ENCODE measurements around the gene ZBED4. TPM values are rescaled to one million over a fixed set of nuclear protein-coding genes. Genes with fewer than 3 reads are reported as not detected.

ZBED4 gene
- total RNA-seq, 1 donor from 2014 or later, result 36.5 TPM

DNA sequence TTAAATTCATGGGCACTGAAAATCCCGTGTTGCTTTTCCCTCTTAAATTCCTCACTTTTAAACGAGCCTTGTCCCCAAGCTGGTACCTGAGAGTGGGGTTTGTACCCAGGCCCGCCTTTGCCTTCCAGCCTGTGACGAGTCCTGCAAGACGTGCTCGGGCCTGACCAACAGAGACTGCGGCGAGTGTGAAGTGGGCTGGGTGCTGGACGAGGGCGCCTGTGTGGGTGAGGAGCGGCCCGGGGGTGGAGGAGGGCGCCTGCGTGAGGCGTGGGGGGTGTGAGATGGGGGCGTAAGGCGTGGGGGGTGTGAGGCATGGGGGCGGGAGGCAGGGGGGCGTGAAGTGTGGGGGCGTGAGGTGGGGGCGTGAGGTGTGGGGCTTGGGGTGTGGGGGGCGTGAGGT is 68.8 kb downstream of the ZBED4 start:
- H3K27me3 Mint-ChIP-seq, result no peaks in the 10 kb centered on the region
- no peak for DNase-seq (ENCODE audit: low spot score, unreplicated experiment)
- peaks cover 3% of the 10 kb centered on the region for H3K4me1 Mint-ChIP-seq (ENCODE audit: low read depth)
- H3K9me3 Mint-ChIP-seq (ENCODE audit: low read depth), result no peaks in the 10 kb centered on the region
- TF ChIP-seq, protein P1, sequence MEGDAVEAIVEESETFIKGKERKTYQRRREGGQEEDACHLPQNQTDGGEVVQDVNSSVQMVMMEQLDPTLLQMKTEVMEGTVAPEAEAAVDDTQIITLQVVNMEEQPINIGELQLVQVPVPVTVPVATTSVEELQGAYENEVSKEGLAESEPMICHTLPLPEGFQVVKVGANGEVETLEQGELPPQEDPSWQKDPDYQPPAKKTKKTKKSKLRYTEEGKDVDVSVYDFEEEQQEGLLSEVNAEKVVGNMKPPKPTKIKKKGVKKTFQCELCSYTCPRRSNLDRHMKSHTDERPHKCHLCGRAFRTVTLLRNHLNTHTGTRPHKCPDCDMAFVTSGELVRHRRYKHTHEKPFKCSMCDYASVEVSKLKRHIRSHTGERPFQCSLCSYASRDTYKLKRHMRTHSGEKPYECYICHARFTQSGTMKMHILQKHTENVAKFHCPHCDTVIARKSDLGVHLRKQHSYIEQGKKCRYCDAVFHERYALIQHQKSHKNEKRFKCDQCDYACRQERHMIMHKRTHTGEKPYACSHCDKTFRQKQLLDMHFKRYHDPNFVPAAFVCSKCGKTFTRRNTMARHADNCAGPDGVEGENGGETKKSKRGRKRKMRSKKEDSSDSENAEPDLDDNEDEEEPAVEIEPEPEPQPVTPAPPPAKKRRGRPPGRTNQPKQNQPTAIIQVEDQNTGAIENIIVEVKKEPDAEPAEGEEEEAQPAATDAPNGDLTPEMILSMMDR (IDR thresholded peaks at IDR 0.05; ENCODE audit: unreplicated experiment), result no peak
- no peak overlapping the region for H3K4me3 Mint-ChIP-seq (ENCODE audit: low read depth)
- no peak overlapping the region for H3K27ac Mint-ChIP-seq
- peaks cover 4% of the 10 kb centered on the region for H3K36me3 Mint-ChIP-seq (ENCODE audit: insufficient read depth)

DNA sequence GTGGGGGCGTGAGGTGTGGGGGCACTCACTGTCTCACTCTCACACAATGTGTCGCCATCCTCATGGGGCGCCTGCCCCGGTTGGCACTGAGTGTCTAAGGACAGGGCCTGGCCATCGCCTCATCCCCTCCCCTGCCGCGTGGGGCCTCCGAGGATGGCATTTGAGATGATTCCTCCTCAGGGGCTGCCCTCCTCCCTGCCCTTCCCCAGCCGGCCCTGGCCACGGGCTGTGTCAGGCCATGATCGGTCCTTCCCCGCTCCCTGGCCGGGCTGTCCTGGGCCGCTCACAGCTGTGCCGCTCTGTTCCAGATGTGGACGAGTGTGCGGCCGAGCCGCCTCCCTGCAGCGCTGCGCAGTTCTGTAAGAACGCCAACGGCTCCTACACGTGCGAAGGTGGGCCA is 69.3 kb downstream of the ZBED4 start:
- TF ChIP-seq, protein P1 (IDR thresholded peaks at IDR 0.05; ENCODE audit: unreplicated experiment), result no peak
- no peak for DNase-seq (ENCODE audit: low spot score, unreplicated experiment)
- Mint-ChIP-seq H3K27me3 (no peaks in the 10 kb centered on the region), H3K36me3 (ENCODE audit: insufficient read depth) (peaks cover 4% of the 10 kb centered on the region), H3K9me3 (ENCODE audit: low read depth) (no peaks in the 10 kb centered on the region), H3K27ac (no peak overlapping the region), H3K4me1 (ENCODE audit: low read depth) (peaks cover 3% of the 10 kb centered on the region), H3K4me3 (ENCODE audit: low read depth) (no peak overlapping the region)

DNA sequence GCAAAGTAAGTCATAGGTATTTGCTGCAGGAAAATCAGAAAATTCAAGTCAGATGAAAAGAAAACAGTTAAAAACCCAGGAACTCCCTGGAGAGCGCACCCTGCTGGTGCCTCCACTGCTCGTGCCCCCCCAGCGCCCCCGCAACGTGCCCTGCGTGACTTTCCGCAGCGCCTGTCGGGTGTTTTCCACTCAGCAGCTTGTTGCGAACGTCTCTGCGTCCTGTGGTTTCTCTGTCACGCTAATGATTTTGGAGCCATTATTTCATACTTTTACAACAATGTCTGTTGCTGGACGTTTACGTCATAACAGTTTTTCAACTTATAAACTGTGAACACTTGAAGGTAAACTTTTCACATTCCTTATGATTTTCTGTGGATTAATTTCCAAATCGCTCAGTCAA is 69.8 kb downstream of the ZBED4 start:
- H3K27me3 Mint-ChIP-seq, result no peaks in the 10 kb centered on the region
- no peak overlapping the region for H3K27ac Mint-ChIP-seq
- no peak for DNase-seq (ENCODE audit: low spot score, unreplicated experiment)
- no peak overlapping the region for H3K4me3 Mint-ChIP-seq (ENCODE audit: low read depth)
- H3K4me1 Mint-ChIP-seq (ENCODE audit: low read depth), result peaks cover 3% of the 10 kb centered on the region
- TF ChIP-seq, protein P1 (IDR thresholded peaks at IDR 0.05; ENCODE audit: unreplicated experiment), result no peak
- H3K36me3 Mint-ChIP-seq (ENCODE audit: insufficient read depth), result peaks cover 4% of the 10 kb centered on the region
- no peaks in the 10 kb centered on the region for H3K9me3 Mint-ChIP-seq (ENCODE audit: low read depth)

DNA sequence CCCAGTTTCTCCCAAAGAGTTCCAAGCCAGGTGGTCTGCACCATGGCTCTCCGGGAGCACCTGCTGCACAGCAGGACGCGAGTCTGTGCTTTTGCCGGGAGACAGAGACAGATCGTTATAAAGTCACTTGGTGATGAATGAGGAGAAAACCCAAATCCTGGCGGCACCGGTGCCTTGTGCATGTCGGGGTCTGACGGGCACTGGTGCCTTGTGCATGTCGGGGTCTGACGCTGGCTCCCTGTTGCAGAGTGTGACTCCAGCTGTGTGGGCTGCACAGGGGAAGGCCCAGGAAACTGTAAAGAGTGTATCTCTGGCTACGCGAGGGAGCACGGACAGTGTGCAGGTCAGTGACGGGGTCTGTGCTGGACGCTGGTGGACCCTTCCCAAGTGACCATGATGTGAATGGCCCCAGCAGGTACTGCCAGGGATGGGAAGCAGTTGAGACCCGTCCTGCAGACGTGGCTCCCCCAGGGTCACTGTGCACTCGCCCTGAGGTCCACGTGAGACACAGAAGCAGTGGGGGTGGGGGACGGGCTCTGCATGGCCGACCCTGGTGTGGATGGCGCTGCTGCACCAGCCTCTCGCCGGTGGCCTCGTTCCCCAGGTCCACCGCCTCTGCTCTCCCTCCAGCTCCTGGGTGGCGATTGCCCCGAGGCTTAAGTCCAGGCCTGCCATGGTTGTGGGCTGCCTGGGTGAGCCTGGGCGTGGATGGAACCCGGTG is 70.6 kb downstream of the ZBED4 start:
- no peak overlapping the region for H3K4me3 Mint-ChIP-seq (ENCODE audit: low read depth)

GRCh38 chr22:49925525-49926128 is 72.0 kb downstream of the ZBED4 start:
- Mint-ChIP-seq H3K4me1 (ENCODE audit: low read depth) (no peaks in the 10 kb centered on the region), H3K4me3 (ENCODE audit: low read depth) (no peak overlapping the region), H3K36me3 (ENCODE audit: insufficient read depth) (peaks cover 4% of the 10 kb centered on the region), H3K27me3 (peaks cover 6% of the 10 kb centered on the region), H3K9me3 (ENCODE audit: low read depth) (no peaks in the 10 kb centered on the region), H3K27ac (no peak overlapping the region)
- no peak for DNase-seq (ENCODE audit: low spot score, unreplicated experiment)
- TF ChIP-seq, protein P1 (IDR thresholded peaks at IDR 0.05; ENCODE audit: unreplicated experiment), result no peak

More for the DNA sequence above, 70.6 kb downstream of the ZBED4 start:
- Mint-ChIP-seq H3K36me3 (ENCODE audit: insufficient read depth) (peaks cover 4% of the 10 kb centered on the region), H3K27me3 (no peaks in the 10 kb centered on the region), H3K9me3 (ENCODE audit: low read depth) (no peaks in the 10 kb centered on the region), H3K27ac (no peak overlapping the region), H3K4me1 (ENCODE audit: low read depth) (peaks cover 3% of the 10 kb centered on the region)
- TF ChIP-seq, protein P1 (IDR thresholded peaks at IDR 0.05; ENCODE audit: unreplicated experiment), result no peak
- no peak for DNase-seq (ENCODE audit: low spot score, unreplicated experiment)

All from progenitor cell of endocrine pancreas (in vitro differentiated cells).